SJCRH30 (cell line): ENCODE results near the gene STRADA. TPM values are rescaled to one million over a fixed set of nuclear protein-coding genes. Genes with fewer than 3 reads are reported as not detected.
"Not testable (repeated sequence)": the region's sequence is repeated elsewhere in the genome, so short reads cannot be mapped to it uniquely, and the experiment has no call there.

Source experiments
- DNase-seq, 2 experiments: peaks; one replicate each; pipeline ENCODE4 v3.0.0-alpha.2; 2015 to 2020
- H3K27ac ChIP-seq: fragments of 250-450 bp; sonication (Bioruptor Pico); 2 replicates; pipeline ENCODE4 v1.5.1; 2020; ENCODE audit warnings: mild to moderate bottlenecking, moderate library complexity
- H3K27me3 ChIP-seq: fragments of 250-450 bp; sonication (Bioruptor Pico); 2 replicates; pipeline ENCODE4 v1.5.1; 2020; ENCODE audit warnings: mild to moderate bottlenecking, moderate library complexity
- H3K36me3 ChIP-seq: fragments of 250-450 bp; sonication (Bioruptor Pico); 2 replicates; pipeline ENCODE4 v1.5.1; 2020; ENCODE audit warnings: mild to moderate bottlenecking, moderate library complexity
- H3K4me1 ChIP-seq: fragments of 250-450 bp; sonication (Bioruptor Pico); 2 replicates; pipeline ENCODE4 v1.5.1; 2020; ENCODE audit warnings: mild to moderate bottlenecking, moderate library complexity
- H3K4me3 ChIP-seq: fragments of 250-450 bp; sonication (Bioruptor Pico); 2 replicates; pipeline ENCODE4 v1.5.1; 2020; ENCODE audit warnings: mild to moderate bottlenecking, moderate library complexity
- H3K9me3 ChIP-seq: fragments of 250-450 bp; sonication (Bioruptor Pico); replicated peaks from 2 replicates; pipeline ENCODE4 v1.5.1; 2020; ENCODE audit warnings: mild to moderate bottlenecking, moderate library complexity
- total RNA-seq: library from RNA; depleted of rRNA; stranded (reverse); fragments of >200 nt; shearing (Covaris generic); gene quantifications from 2 replicates; pipeline ENCODE4 v1.2.3, GENCODE V29; 2014

The STRADA gene
- total RNA-seq, 1 experiment from 2014 or later = 23.2 TPM

- no peaks in the 10 kb centered on the region for H3K4me1 ChIP-seq
- no peak overlapping the region for H3K4me3 ChIP-seq
- peaks cover 38% of the 10 kb centered on the region for H3K36me3 ChIP-seq
- H3K27me3 ChIP-seq = no peaks in the 10 kb centered on the region
- DNase-seq = no peak
- H3K9me3 ChIP-seq = no peaks in the 10 kb centered on the region
- H3K27ac ChIP-seq = no peak overlapping the region
Observed at GRCh38 chr17:63766754-63767153, 25.2 kb upstream of the STRADA start.

- Histone ChIP-seq H3K4me3 (no peak overlapping the region), H3K9me3 (no peaks in the 10 kb centered on the region), H3K4me1 (no peaks in the 10 kb centered on the region), H3K27me3 (no peaks in the 10 kb centered on the region), H3K36me3 (peaks cover 46% of the 10 kb centered on the region), H3K27ac (no peak overlapping the region)
- no peak for DNase-seq
Observed at GRCh38 chr17:63764716-63765115, 23.1 kb upstream of the STRADA start.

- H3K4me1 ChIP-seq = no peaks in the 10 kb centered on the region
- H3K27ac ChIP-seq = no peak overlapping the region
- no peaks in the 10 kb centered on the region for H3K27me3 ChIP-seq
- no peaks in the 10 kb centered on the region for H3K9me3 ChIP-seq
- DNase-seq = no peak
- H3K4me3 ChIP-seq = no peak overlapping the region
- peaks cover 54% of the 10 kb centered on the region for H3K36me3 ChIP-seq
Observed at GRCh38 chr17:63762161-63763078, 20.8 kb upstream of the STRADA start.

- H3K4me1 ChIP-seq = no peaks in the 10 kb centered on the region
- DNase-seq = no peak
- H3K4me3 ChIP-seq = no peak overlapping the region
- no peak overlapping the region for H3K27ac ChIP-seq
- peaks cover 58% of the 10 kb centered on the region for H3K36me3 ChIP-seq
- no peaks in the 10 kb centered on the region for H3K27me3 ChIP-seq
- no peaks in the 10 kb centered on the region for H3K9me3 ChIP-seq
Observed at GRCh38 chr17:63760771-63761539, 19.4 kb upstream of the STRADA start.

- no peak overlapping the region for H3K4me3 ChIP-seq
- no peak overlapping the region for H3K27ac ChIP-seq
- H3K36me3 ChIP-seq = peaks cover 64% of the 10 kb centered on the region
- no peaks in the 10 kb centered on the region for H3K27me3 ChIP-seq
- no peak for DNase-seq
- no peaks in the 10 kb centered on the region for H3K4me1 ChIP-seq
- no peaks in the 10 kb centered on the region for H3K9me3 ChIP-seq
Observed at GRCh38 chr17:63758428-63758827, 16.8 kb upstream of the STRADA start.

GRCh38 chr17:63754046-63754445 is 12.4 kb upstream of the STRADA start:
- Histone ChIP-seq H3K36me3 (peaks cover 69% of the 10 kb centered on the region), H3K27ac (no peak overlapping the region), H3K4me3 (no peak overlapping the region), H3K9me3 (no peaks in the 10 kb centered on the region), H3K27me3 (no peaks in the 10 kb centered on the region), H3K4me1 (no peaks in the 10 kb centered on the region)
- no peak for DNase-seq

GRCh38 chr17:63753215-63753614 is 11.6 kb upstream of the STRADA start:
- Histone ChIP-seq H3K9me3 (no peaks in the 10 kb centered on the region), H3K4me3 (no peak overlapping the region), H3K36me3 (peaks cover 65% of the 10 kb centered on the region), H3K27ac (no peak overlapping the region), H3K27me3 (no peaks in the 10 kb centered on the region), H3K4me1 (no peaks in the 10 kb centered on the region)
- no peak for DNase-seq

GRCh38 chr17:63752707-63753106 is 11.1 kb upstream of the STRADA start:
- no peaks in the 10 kb centered on the region for H3K9me3 ChIP-seq
- no peaks in the 10 kb centered on the region for H3K27me3 ChIP-seq
- no peak overlapping the region for H3K27ac ChIP-seq
- peaks cover 64% of the 10 kb centered on the region for H3K36me3 ChIP-seq
- no peak for DNase-seq
- no peak overlapping the region for H3K4me3 ChIP-seq
- H3K4me1 ChIP-seq = no peaks in the 10 kb centered on the region

- H3K4me1 ChIP-seq = no peaks in the 10 kb centered on the region
- H3K4me3 ChIP-seq = no peak overlapping the region
- no peaks in the 10 kb centered on the region for H3K9me3 ChIP-seq
- no peaks in the 10 kb centered on the region for H3K27me3 ChIP-seq
- H3K27ac ChIP-seq = no peak overlapping the region
- peaks cover 64% of the 10 kb centered on the region for H3K36me3 ChIP-seq
- DNase-seq = no peak
Observed at GRCh38 chr17:63751806-63752205, 10.2 kb upstream of the STRADA start.

- no peak for DNase-seq
- Histone ChIP-seq H3K27me3 (no peaks in the 10 kb centered on the region), H3K4me1 (no peaks in the 10 kb centered on the region), H3K4me3 (peak overlapping the region; percentile 82), H3K9me3 (no peaks in the 10 kb centered on the region), H3K27ac (peak overlapping the region; percentile 56), H3K36me3 (peaks cover 5% of the 10 kb centered on the region)
Observed at GRCh38 chr17:63741143-63741407, 524 bp downstream of the STRADA start.

- H3K27ac ChIP-seq = peak overlapping the region; percentile 56
- no peaks in the 10 kb centered on the region for H3K4me1 ChIP-seq
- peak overlapping the region; percentile 82 for H3K4me3 ChIP-seq
- H3K36me3 ChIP-seq = peaks cover under 1% of the 10 kb centered on the region; the same call in 1 of the 2 replicates
- no peaks in the 10 kb centered on the region for H3K9me3 ChIP-seq
- no peak for DNase-seq
- H3K27me3 ChIP-seq = no peaks in the 10 kb centered on the region
Observed at GRCh38 chr17:63740464-63741142, 996 bp downstream of the STRADA start.

- DNase-seq = no peak
- Histone ChIP-seq H3K4me1 (no peaks in the 10 kb centered on the region), H3K36me3 (no peaks in the 10 kb centered on the region), H3K27ac (no peak overlapping the region), H3K9me3 (no peaks in the 10 kb centered on the region), H3K27me3 (no peaks in the 10 kb centered on the region), H3K4me3 (no peak overlapping the region)
Observed at GRCh38 chr17:63735691-63736090, 5.9 kb downstream of the STRADA start.

- no peak for DNase-seq
- H3K4me1 ChIP-seq = no peaks in the 10 kb centered on the region
- no peaks in the 10 kb centered on the region for H3K27me3 ChIP-seq
- no peaks in the 10 kb centered on the region for H3K36me3 ChIP-seq
- no peak overlapping the region for H3K27ac ChIP-seq
- H3K9me3 ChIP-seq = no peaks in the 10 kb centered on the region
- H3K4me3 ChIP-seq = no peak overlapping the region
Observed at GRCh38 chr17:63722403-63722802, 19.2 kb downstream of the STRADA start.

- H3K27ac ChIP-seq, H3K36me3 ChIP-seq, DNase-seq, H3K9me3 ChIP-seq, H3K4me1 ChIP-seq, H3K27me3 ChIP-seq, H3K4me3 ChIP-seq: not testable (repeated sequence)
Observed at GRCh38 chr17:63720194-63720593, 21.4 kb downstream of the STRADA start.

- H3K4me1 ChIP-seq = no peaks in the 10 kb centered on the region
- H3K27me3 ChIP-seq = no peaks in the 10 kb centered on the region
- no peak overlapping the region for H3K27ac ChIP-seq
- H3K36me3 ChIP-seq = no peaks in the 10 kb centered on the region
- DNase-seq = no peak
- no peaks in the 10 kb centered on the region for H3K9me3 ChIP-seq
- H3K4me3 ChIP-seq = no peak overlapping the region
Observed at GRCh38 chr17:63718988-63719387, 22.6 kb downstream of the STRADA start.
